ENCODE measurements around the gene PCDH9.
"Not testable (repeated sequence)": the region's sequence is repeated elsewhere in the genome, so short reads cannot be mapped to it uniquely, and the experiment has no call there.

The PCDH9 gene

GRCh38 chr13:67125681-67126080, 104.5 kb downstream of the PCDH9 start:
- DNase-seq = no peak

- no peak for DNase-seq
These were observed 107.0 kb downstream of the PCDH9 start for GRCh38 chr13:67123165-67123564.

GRCh38 chr13:67122251-67122650, 107.9 kb downstream of the PCDH9 start:
- no peak for DNase-seq

GRCh38 chr13:67120872-67121531, 109.1 kb downstream of the PCDH9 start:
- DNase-seq = no peak

- no peak for DNase-seq
These were observed 110.6 kb downstream of the PCDH9 start for GRCh38 chr13:67119481-67119894.

GRCh38 chr13:67118277-67118676, 111.9 kb downstream of the PCDH9 start:
- no peak for DNase-seq

GRCh38 chr13:67117010-67117550, 113.1 kb downstream of the PCDH9 start:
- no peak for DNase-seq

GRCh38 chr13:67107979-67108378, 122.2 kb downstream of the PCDH9 start:
- DNase-seq = no peak

- DNase-seq = no peak
These were observed 123.6 kb downstream of the PCDH9 start for GRCh38 chr13:67106502-67107057.

- DNase-seq = no peak
These were observed 128.2 kb downstream of the PCDH9 start for GRCh38 chr13:67101730-67102467.

GRCh38 chr13:67100730-67101129, 129.4 kb downstream of the PCDH9 start:
- DNase-seq = no peak

GRCh38 chr13:67099494-67099893, 130.6 kb downstream of the PCDH9 start:
- DNase-seq = no peak

- DNase-seq = no peak
These were observed 132.2 kb downstream of the PCDH9 start for GRCh38 chr13:67097892-67098452.

- DNase-seq = not testable (repeated sequence)
These were observed 133.2 kb downstream of the PCDH9 start for GRCh38 chr13:67096893-67097292.

GRCh38 chr13:67096418-67096817, 133.7 kb downstream of the PCDH9 start:
- DNase-seq = no peak

- no peak for DNase-seq
These were observed 134.5 kb downstream of the PCDH9 start for GRCh38 chr13:67095621-67096020.

GRCh38 chr13:67094952-67095351, 135.2 kb downstream of the PCDH9 start:
- no peak for DNase-seq

- DNase-seq = no peak
These were observed 136.1 kb downstream of the PCDH9 start for GRCh38 chr13:67094078-67094477.

- DNase-seq = no peak
These were observed 138.5 kb downstream of the PCDH9 start for GRCh38 chr13:67091603-67092002.

- DNase-seq = no peak
These were observed 139.3 kb downstream of the PCDH9 start for GRCh38 chr13:67090856-67091255.

- no peak for DNase-seq
These were observed 142.6 kb downstream of the PCDH9 start for GRCh38 chr13:67087527-67087926.

GRCh38 chr13:67086260-67086659, 143.9 kb downstream of the PCDH9 start:
- DNase-seq = no peak

GRCh38 chr13:67084066-67084465, 146.1 kb downstream of the PCDH9 start:
- no peak for DNase-seq

- no peak for DNase-seq
These were observed 146.6 kb downstream of the PCDH9 start for GRCh38 chr13:67083519-67083918.
